ENCODE results near the gene PGM5.
"Not testable (repeated sequence)": the region's sequence is repeated elsewhere in the genome, so short reads cannot be mapped to it uniquely, and the experiment has no call there.

- not testable (repeated sequence) for TF ChIP-seq FOXP4 (CRISPR knock-in tag; IDR thresholded peaks at IDR 0.05); CTCF (IDR thresholded peaks at IDR 0.05); E2F4 (CRISPR knock-in tag; IDR thresholded peaks at IDR 0.05; ENCODE audit: borderline replicate concordance, low read depth); NFE2L1 (CRISPR knock-in tag; IDR thresholded peaks at IDR 0.05); NFYB (CRISPR knock-in tag; conservative IDR thresholded peaks at IDR 0.05; ENCODE audit: low read depth); NR3C1 (CRISPR knock-in tag; conservative IDR thresholded peaks at IDR 0.05; ENCODE audit: low read depth)
These were observed 27.3 kb upstream of the PGM5 start for GRCh38 chr9:68329106-68329505.
